ENCODE data around the gene DHX58.
"Not testable (repeated sequence)": the region's sequence is repeated elsewhere in the genome, so short reads cannot be mapped to it uniquely, and the experiment has no call there.

Gene DHX58

GRCh38 chr17:42142371-42142896, 29.9 kb upstream of the DHX58 start:
- DNase-seq (ENCODE audit: low read depth): no peak
- H3K4me3 ChIP-seq (ENCODE audit: low read depth, low read length): no peak overlapping the region
- TF ChIP-seq CTCF (IDR thresholded peaks at IDR 0.05; ENCODE audit: insufficient read depth, low read depth, low read length, missing control alignments): no peak

- no peak overlapping the region for H3K4me3 ChIP-seq (ENCODE audit: low read depth, low read length)
- no peak for DNase-seq (ENCODE audit: low read depth)
- no peak for TF ChIP-seq CTCF (IDR thresholded peaks at IDR 0.05; ENCODE audit: insufficient read depth, low read depth, low read length, missing control alignments)
Observed at GRCh38 chr17:42141382-42141781, 28.9 kb upstream of the DHX58 start.

- H3K4me3 ChIP-seq (ENCODE audit: low read depth, low read length); DNase-seq (ENCODE audit: low read depth): not testable (repeated sequence)
Observed at GRCh38 chr17:42140690-42141089, 28.2 kb upstream of the DHX58 start.

- H3K4me3 ChIP-seq (ENCODE audit: low read depth, low read length): no peak overlapping the region
- no peak for DNase-seq (ENCODE audit: low read depth)
- TF ChIP-seq CTCF (IDR thresholded peaks at IDR 0.05; ENCODE audit: insufficient read depth, low read depth, low read length, missing control alignments): no peak
Observed at GRCh38 chr17:42138749-42139492, 26.4 kb upstream of the DHX58 start.

- no peak for TF ChIP-seq CTCF (IDR thresholded peaks at IDR 0.05; ENCODE audit: insufficient read depth, low read depth, low read length, missing control alignments)
- DNase-seq (ENCODE audit: low read depth): no peak
- H3K4me3 ChIP-seq (ENCODE audit: low read depth, low read length): no peak overlapping the region
Observed at GRCh38 chr17:42136654-42137051, 24.1 kb upstream of the DHX58 start.

- no peak for TF ChIP-seq CTCF (IDR thresholded peaks at IDR 0.05; ENCODE audit: insufficient read depth, low read depth, low read length, missing control alignments)
- H3K4me3 ChIP-seq (ENCODE audit: low read depth, low read length): no peak overlapping the region
- DNase-seq (ENCODE audit: low read depth): no peak
Observed at GRCh38 chr17:42135664-42136653, 23.4 kb upstream of the DHX58 start.

- DNase-seq (ENCODE audit: low read depth): no peak
- H3K4me3 ChIP-seq (ENCODE audit: low read depth, low read length): no peak overlapping the region
- no peak for TF ChIP-seq CTCF (IDR thresholded peaks at IDR 0.05; ENCODE audit: insufficient read depth, low read depth, low read length, missing control alignments)
Observed at GRCh38 chr17:42135151-42135550, 22.6 kb upstream of the DHX58 start.

Data from GM12865 (cell line).